NCI-H1048 (cell line): ENCODE measurements around the gene SPATA21.

ENCODE experiments used
- DNase-seq: peaks from one replicate; lab custom pipeline; 2025; lab: John Stamatoyannopoulos, UW

SPATA21 gene

DNA sequence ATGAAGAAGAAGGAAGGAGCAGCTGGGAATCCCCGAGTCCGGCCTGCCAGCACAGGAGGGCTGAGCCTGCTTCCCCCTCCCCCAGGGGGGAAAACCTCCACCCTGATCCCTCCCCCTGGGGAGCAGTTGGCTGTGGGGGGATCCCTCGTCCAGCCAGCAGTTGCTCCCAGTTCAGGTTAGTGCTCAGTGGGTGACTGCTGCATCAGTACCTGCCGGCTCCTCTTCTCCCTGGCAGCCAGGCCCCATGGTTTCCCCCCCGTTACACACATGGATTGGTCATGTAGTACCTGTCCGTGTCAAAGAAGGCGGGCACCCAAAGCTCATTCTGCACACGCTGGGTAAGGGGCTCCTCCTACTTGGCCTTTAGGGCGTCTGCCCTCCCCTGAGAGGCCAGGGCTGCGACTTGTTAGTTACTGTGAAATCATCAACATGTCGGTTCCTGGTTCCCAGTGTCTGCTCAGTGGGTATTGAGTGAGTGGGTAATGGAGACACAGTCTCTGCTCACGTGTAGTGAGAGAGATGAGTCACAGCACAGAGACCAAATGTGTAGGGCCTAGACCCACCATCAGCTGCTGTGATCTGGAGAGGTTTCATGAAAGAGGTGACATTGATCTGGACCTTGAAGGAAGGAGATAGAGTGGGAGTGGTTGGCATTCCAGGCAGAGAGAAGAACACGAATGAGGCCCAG lies 14.8 kb upstream of the SPATA21 start:
- DNase-seq: no peak

DNA sequence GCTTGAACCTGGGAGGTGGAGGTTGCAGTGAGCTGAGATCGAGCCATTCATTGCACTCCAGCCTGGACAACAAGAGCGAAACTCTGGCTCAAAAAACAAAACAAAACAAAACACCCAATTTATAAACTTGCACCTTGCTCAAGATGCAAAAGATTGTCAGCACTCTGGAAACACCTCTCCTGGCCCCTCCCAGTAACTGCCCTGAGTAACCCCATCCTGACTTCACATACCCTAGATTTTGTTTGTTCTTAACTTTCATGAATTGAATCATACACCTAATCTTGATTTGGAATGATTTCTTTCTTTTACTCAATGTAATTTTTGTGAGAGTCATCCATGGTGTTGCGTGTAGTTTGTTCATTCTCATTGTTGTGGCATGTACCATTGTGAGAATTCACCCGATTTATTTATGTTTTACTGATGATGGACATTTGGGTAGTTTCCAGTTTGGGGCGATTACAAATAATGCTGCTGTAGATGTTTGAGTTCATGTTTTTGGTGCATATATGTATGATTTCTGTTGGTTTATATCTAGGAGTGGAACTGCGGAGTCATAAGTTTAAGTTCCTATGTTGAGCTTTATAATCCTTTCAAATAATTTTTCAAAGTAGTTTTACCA lies 13.7 kb upstream of the SPATA21 start:
- no peak for DNase-seq

DNA sequence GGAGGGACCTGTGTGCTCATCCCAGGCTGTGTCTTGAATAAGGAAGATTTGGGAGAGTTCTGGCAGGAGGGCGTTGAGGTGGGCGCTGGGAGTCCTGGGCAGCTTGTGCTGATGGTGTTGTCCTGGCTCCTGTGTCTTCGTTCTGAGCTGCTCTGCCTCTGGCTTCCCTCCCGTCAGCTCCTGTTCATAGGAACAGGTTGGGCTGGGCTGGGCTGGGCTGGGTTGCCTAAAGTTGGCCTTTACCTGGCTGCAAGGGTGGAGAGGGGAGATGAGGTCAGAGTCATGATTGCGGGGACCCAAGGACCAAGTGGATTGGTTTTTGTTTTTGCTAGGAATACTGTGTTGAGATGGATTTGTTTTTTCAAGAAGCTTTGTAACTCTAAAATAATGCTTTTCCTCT lies 12.4 kb upstream of the SPATA21 start:
- no peak for DNase-seq

DNA sequence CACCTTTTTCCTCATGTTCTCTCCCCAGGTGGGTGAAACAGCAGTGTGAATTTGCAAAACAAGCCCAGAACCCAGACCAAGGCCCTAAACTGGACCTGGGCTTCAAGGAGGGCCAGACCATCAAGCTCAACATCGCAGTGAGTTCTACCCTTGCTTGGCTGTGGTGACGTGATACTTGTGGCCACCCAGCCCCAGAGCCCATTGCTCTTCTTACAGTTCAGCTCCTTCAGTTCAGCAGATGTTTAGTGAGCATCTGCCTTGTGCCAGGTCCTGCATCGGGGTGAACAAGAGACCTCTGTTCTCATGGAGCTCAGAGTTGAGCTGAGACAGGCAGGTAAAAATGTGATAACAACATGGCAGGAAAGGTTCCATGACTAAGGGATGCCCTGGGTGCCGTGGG lies 11.8 kb upstream of the SPATA21 start:
- no peak for DNase-seq

DNA sequence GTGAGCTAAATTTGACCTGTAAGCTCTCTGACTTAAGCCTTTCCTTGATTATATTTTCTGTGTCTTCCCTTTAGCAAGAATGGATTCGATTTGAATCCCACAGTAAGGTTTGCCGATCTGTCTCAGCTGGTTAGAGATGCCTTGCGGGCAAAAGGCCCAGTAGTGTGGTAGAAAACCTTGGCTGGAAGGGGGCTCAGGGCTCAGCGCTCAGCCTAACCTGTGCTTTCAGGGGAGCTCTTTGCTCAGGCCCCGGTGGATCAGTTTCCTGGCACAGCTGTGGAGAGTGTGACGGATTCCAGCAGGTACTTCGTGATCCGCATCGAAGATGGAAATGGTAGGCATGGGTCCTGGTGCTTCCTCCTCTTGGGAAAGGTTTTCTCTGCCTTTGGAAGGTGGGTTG lies 10.4 kb upstream of the SPATA21 start:
- DNase-seq: no peak

DNA sequence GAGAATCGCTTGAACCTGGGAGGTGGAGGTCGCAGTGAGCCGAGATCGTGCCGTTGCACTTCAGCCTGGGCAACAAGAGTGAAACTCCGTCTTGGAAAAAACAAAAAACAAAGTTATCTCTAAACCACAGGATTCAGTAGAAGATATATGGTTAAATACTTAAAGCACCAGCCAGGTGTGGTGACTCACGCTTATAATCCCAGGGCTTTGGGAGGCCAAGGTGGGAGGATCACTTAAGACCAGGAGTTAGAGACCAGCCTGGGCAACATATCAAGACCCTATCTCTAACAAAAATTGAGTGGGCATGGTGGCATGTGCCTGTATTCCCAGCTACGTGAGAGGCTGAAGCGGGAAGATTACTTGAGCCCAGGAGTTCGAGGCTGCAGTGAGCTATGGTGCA lies 8.9 kb upstream of the SPATA21 start:
- DNase-seq: no peak

DNA sequence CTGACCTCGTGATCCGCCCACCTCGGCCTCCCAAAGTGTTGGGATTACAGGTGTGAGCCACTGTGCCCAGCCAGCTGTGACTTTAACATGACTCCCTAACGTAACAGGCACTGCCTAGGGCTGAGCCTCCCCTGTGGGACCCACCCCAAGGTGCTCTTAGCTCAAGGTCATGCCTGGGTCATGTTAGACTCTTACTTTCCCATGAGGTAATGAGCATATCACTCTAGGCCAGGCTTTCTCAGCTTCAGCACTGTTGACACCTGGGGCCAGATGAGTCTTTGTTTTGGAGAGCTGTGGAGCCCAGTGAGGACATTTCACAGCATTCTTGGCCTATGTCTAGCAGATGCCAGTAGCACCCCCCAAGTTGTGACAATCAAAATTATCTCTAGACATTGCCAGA lies 7.8 kb upstream of the SPATA21 start:
- no peak for DNase-seq

DNA sequence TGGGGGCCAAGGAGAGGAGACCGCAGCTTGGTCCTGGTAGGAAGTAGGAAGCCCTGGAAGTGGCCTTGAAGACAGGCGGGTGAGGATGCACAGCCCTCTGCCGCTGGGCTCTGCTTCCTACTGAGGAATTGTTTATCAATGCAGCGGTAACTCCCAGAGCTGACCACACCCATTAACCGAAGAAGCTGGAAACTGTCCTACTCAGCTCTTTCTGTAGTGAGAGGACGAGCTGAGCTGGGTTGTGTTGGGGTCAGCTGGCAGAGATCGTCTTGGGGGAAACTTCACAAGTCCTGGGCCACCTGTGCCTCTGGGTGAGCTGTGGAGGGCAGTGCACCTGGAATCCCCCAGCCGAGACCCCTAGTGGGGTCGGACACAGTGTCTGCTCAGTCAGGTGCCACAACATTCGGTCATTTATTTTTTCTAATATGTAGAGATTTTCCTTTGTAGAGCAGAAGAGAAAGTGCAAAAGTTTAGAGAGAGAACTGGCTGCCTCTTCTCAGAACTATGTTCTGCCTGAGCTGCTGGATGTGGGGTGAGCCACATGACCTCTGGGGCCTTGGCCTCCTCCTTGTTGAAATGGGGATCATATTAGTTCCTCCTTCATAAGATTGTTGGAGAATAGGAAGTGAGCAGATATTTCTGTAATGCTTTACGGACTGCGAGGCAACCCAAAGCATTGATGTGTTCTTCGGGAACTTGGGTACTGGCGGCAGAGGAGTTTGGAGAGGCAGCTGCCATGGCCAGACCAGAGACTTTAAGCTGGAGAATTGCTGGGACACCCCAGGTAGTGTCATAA lies 6.9 kb upstream of the SPATA21 start:
- no peak for DNase-seq

DNA sequence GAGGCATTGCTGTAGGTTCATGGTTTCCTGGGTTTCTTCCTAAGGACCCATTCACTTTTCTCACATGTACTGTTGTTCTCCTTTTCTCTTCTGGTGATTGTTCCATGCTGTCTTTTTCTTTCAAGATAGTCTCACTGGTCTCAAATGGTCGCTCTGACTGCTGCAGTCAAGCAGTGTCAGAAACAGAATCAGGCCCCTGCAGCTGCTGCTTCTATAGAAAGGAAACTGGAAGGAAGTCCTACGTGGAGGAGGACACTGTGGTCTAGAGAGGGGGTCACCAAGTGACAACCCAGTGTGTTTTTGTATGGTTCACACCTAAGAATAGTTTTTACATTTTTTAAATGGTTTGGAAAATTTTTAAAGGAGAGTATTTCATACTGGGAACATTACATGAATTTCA lies 5.7 kb upstream of the SPATA21 start:
- DNase-seq: no peak

DNA sequence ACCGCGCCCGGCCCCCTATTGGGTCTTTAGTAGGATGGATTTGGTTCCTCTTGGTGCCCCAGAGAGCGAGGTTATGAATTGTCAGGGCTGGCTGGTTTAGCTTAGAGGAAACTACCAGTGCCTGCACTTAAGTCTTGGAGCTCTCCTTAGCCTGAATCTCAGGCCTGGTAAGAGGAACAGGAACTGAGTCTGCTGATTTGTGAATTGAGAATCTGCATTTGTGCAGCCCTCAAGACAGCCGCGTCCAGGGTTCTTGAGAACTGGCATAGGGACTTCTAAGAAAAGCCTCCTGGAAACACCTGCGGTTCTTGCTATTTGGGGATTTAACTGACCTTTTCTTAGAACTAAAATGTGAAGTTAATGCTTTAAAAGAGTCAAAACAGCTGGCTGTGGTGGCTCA lies 5.0 kb upstream of the SPATA21 start:
- no peak for DNase-seq

DNA sequence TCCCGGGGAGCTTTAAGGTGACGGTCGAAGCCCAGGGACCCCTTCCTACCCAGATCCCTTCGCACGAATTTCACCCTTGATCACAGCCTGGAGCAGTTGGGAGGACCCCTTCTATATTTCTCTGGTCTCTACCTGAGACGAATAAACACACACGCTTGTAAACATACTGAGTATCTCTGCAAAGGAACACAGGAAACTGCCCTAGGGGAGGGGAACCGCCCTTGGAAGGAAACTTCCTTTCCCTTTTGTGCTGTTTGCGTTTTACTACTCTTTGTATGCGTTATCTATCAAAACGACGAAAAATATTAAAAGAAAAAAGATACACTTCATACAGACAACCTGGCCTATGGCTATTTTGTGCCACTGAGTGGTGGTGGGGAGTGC lies 4.0 kb upstream of the SPATA21 start:
- no peak for DNase-seq

DNA sequence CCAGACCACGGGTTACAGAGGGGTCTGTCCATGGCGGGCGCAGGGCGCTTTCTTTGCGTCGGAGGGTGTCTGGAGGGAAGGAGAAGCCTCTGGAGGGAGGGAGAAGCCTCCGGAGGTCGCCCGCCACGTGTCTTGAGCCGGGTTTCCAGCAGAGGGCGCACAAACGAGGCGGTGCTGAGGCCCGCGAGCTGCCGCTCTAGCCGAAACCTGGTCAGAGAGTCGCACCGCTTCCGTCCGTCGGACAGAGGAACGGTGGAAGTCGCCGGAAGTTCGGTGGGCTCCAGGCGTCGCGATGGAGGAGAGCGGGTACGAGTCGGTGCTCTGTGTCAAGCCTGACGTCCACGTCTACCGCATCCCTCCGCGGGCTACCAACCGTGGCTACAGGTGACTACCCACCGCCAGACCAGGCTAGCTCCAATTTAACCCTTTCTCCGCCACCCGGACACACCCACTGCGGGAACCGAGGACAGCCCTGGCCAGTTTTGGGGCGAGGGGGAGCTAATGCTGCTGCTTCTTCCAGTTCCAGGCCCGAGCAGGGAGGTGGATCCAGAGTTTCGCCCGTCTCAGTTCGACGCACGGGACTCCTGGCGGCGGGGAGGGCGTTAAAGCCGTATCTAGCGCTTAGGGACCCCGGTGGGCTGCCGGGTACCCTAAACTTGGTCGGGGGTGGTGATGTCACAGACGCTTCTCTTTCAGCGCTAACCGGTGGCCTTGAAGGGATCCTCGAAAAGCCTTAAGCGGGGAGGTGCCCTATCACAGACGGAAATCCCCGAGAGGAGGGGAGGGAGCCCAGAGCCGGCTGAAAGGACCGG lies 3.5 kb upstream of the SPATA21 start, which contains the start of gene NECAP2:
NECAP2 (plus strand) TSS at position 255 of the 812 bp plus-strand sequence; CDS start at position 293, 38 bp downstream.
- peak; percentile 90 for DNase-seq

DNA sequence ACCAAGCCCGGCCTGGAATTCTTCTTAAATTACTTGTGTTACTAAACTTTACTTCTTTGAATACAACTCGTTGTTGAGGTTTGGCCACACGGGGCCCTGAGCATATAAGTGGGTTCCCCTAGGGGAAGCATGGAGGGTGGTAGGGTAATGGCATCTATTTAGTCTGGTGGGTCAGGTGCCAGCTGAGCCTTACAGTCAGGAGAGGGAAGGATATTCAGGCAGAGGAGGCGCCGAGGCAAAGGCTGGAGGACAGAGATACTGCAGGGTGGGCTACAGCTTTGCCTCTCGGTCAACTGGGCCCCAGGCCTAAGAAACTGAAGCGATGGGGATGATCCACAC lies 2.9 kb upstream of the SPATA21 start:
- DNase-seq: no peak

DNA sequence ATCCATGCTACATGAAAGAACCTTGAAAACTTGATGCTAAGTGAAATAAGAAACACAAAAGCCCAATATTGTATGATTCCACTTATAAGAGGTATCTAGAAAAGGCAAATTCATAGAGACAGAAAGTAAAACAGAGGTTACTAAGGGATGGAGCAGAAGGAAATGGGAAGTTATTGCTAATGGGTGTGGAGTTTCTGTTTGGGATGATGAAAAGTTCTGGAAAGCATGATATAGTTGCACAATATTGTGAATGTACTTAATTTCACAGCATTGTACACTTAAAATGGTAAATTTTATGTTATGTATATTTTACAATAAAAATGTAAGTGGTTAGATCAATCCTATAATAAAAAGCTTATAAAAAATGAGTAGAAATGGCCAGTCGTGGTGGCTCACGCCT lies 1.7 kb upstream of the SPATA21 start:
- DNase-seq: no peak

DNA sequence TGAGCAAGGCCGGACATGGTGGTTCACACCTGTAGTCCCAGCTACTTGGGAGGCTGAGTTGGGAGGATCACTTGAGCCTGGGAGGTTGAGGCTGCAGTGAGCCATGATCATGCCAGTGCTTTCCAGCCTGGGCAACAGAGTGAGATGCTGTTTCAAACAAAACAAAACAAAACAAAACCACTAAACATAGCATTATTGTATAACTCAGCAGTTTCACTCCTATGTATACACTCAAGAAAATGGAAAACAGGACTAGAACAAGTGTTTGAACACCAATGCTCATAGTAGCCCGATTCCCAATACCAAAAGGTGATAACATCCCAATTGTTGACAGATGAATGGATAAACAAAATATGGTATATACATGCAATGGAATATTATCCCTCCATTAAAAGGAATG lies 1.3 kb upstream of the SPATA21 start:
- no peak for DNase-seq

DNA sequence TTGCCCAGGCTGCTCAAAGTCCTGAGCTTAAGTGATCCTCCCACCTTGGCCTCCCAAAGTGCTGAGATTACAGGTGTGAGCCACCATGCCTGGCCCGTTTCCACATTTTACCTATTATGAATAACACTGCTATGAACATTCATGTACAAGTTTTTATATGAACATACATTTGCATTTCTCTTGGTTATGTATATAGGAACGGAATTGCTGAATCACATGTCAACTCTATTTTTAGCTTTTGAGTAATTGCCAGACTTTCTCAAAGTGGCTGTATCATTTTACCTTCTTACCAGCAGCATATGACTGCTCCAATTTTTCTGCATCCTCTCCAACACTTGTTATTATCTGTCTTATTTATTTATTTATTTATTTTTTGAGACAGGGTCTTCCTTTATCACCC lies 2.7 kb downstream of the SPATA21 start:
- DNase-seq: no peak

DNA sequence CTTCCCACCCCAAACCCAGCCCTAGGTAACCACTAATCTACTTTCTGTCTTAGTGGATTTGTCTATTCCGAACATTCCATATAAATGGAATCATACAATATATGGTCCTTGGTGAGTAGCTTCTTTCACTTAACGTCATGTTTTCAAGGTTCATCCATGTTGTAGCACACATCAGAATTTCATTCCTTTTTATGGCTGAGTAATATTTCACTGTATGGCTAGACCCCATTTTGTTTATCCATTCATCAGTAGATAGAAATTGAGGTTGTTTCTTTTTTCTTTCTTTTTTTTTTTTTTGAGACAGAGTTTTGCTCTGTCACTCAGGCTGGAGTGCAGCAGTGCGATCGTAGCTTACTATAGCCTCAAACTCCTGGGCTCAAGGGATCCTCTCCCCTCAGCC lies 3.2 kb downstream of the SPATA21 start:
- no peak for DNase-seq

DNA sequence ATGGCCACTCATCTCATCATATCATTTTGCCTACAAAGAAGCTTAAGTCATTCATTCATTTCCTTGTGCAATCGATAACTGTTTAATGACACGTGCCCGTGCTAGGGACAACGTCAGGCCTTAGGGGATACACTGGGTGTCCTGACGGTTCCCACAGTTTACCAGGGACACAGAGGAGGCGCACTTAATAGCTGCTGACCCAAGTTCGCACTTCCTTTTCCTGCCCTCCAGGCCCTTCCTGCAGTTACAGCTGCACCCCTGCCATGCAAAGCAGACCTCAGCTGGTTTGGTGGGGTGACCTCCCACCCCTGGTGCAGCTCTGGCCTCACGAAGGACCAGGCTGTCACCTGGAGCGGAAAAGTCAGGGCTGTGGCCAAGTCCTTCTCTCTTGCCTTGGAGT lies 4.2 kb downstream of the SPATA21 start:
- DNase-seq: no peak

DNA sequence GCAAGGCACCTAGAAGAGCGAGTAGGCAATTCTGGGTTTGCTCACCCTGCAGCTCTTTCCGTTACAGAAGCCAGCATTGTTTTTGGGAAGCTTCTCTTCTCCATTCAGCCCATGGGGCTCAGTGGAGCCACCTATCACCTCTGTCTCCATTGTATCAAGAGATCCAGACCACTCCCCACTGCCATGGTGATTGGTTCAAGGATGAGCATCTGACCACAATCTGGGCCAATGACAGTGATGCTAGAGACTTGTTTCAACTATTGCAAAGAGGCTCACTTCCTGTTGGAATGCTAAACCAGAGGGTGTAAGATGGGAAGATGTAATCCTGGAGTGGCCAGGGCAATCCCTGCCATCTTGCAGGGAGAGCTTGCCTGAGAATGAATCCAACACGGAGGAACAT lies 6.6 kb downstream of the SPATA21 start:
- no peak for DNase-seq

DNA sequence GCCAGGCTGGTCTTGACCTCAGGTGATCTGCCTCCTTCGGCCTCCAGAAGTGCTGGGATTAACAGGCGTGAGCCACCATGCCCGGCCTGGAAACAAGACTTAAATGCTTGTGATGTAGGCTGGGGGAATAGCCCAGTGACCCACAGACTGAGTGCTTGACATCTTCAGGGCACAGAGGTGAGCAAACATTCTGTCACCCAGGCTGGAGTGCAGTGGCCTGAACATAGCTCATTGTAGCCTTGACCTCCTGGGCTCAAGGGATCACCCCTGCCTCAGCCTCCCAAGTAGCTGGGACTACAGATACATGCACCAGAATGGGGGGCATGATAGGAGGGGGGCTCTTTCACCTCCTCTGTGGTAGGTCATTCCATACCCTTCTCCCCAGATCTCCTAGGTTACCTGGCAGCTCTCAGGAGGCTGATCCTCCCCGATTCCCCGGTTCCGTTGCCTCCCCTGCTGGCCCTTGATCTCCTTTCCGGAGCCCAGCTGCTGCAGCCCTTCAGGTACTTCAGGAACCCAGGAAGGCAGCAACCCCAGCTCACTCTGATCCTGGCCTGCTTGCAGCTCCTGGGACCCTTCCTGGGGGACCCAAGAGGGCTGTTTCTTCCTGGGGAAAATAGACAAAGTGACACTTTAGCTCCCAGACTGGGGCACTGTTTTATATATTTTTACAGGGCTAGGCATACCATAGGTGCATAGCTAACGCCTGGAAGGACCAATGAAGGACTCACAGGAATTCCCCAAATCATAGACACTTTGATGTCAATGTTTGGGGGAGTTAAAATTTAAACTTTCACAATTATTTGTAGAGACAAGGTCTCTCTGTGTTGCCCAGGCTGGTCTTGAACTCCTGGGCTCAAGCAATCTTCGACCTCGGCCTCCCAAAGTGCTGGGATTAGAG lies 11.8 kb downstream of the SPATA21 start:
- DNase-seq: no peak

DNA sequence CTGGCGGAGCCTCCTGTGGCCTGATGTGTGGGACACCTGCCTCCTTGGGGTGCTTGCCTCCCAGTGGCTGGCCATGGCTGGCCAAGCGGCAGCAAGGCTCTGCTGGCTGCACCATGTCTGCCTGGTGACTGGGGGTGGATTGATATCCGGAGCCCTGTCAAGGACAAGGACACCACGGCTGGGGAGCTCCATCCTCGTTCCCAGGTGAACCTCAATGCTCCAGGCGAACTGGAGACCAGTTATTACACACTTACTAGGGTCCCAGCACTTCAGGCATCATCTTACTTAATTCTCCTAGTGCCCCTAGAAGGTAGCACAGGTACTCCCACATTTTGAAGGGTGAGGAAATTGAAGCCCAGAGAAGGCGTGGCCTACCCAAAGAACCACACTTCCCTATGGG lies 15.2 kb downstream of the SPATA21 start:
- DNase-seq: no peak

DNA sequence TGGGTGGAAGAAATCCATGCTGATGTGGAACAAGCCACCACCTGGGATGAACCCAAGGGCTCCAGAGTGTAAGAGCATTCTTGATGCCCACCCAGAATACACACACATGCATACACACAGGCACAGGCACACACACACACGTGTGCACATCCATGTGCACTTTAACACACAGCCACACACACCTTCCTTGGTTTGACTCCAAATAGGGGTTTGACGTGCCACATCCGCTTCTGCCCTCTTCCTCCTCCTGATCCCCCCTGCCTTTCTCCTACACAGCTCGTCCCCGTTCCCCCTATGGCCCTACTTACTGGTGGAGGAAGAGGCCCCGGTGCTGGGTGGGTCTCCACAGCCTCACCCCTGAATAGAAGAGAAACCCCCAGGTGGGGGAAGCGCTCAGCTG lies 16.0 kb downstream of the SPATA21 start:
- no peak for DNase-seq
